BJ (cell line): ENCODE data around the gene LARP4B. TPM values are rescaled to one million over a fixed set of nuclear protein-coding genes. Genes with fewer than 3 reads are reported as not detected.

Experiments
- CTCF ChIA-PET: fragments of 350-600 bp; formaldehyde crosslinking; extraction: SDS; loops from one replicate; lab custom pipeline; 2021; ENCODE audit warnings: antibody characterized with exemption, inconsistent platforms; lab: Yijun Ruan, JAX
- POLR2A ChIA-PET: fragments of 300-600 bp; sonication (Branson Sonifier 250); formaldehyde crosslinking; extraction: SDS; loops from one replicate; lab custom pipeline; 2021; ENCODE audit warnings: antibody characterized with exemption; lab: Charles Lee
- DNase-seq: peaks from one replicate; pipeline ENCODE4 v3.0.0-alpha.2; 2011; ENCODE audit warnings: low read depth
- H3K27me3 ChIP-seq: 2 replicates; pipeline ENCODE4 v1.6.0; 2011; ENCODE audit warnings: low read length; ENCODE audit not compliant: control insufficient read depth, insufficient read depth
- H3K36me3 ChIP-seq: 2 replicates; pipeline ENCODE4 v1.5.1; 2011; ENCODE audit warnings: low read length; ENCODE audit not compliant: control insufficient read depth, insufficient read depth
- H3K4me3 ChIP-seq: 2 replicates; pipeline ENCODE4 v1.5.1; 2011; ENCODE audit warnings: low read depth, mild to moderate bottlenecking, control low read depth, low read length
- CTCF ChIP-seq: IDR thresholded peaks from 2 replicates; pipeline ENCODE4 v1.5.1; 2011; ENCODE audit warnings: low read depth, mild to moderate bottlenecking, control low read depth, inconsistent platforms, low read length, moderate library complexity; ENCODE audit not compliant: insufficient read depth
- polyA plus RNA-seq: library from polyadenylated mRNA; depleted of rRNA; stranded (reverse); fragments of >200 nt; gene quantifications from 2 replicates; pipeline ENCODE4 v1.2.3, GENCODE V29; 2011

The LARP4B gene
- polyA plus RNA-seq, 1 experiment, result 38.4 TPM

GRCh38 chr10:867807-868206 lies 63.7 kb downstream of the LARP4B start:
- no peak for DNase-seq
- H3K4me3 ChIP-seq, result no peak overlapping the region
- POLR2A ChIA-PET, result no interaction called here
- no peaks in the 10 kb centered on the region for H3K27me3 ChIP-seq
- CTCF ChIA-PET, result interaction anchor here (0.6 kb wide), 1 partner anchor 87 kb away, joined by 3 read pairs; no protein-coding TSS in a partner anchor
- no peak for TF ChIP-seq CTCF
- H3K36me3 ChIP-seq, result peaks cover 16% of the 10 kb centered on the region

GRCh38 chr10:866577-866941 lies 64.9 kb downstream of the LARP4B start:
- no peak for TF ChIP-seq CTCF
- Histone ChIP-seq H3K36me3 (peaks cover 17% of the 10 kb centered on the region), H3K27me3 (no peaks in the 10 kb centered on the region), H3K4me3 (no peak overlapping the region)
- no peak for DNase-seq
- POLR2A ChIA-PET, result no interaction called here
- CTCF ChIA-PET, result interaction anchor here (1.5 kb wide), 1 partner anchor 23 kb away, joined by 4 read pairs; no protein-coding TSS in a partner anchor

GRCh38 chr10:865924-866576 lies 65.5 kb downstream of the LARP4B start:
- Histone ChIP-seq H3K27me3 (no peaks in the 10 kb centered on the region), H3K36me3 (peaks cover 14% of the 10 kb centered on the region), H3K4me3 (no peak overlapping the region)
- POLR2A ChIA-PET, result no interaction called here
- DNase-seq, result no peak
- TF ChIP-seq CTCF, result no peak
- CTCF ChIA-PET, result interaction anchor here (1.5 kb wide), 1 partner anchor 23 kb away, joined by 4 read pairs; no protein-coding TSS in a partner anchor

GRCh38 chr10:865257-865656 lies 66.2 kb downstream of the LARP4B start:
- ChIA-PET CTCF (interaction anchor here (0.9 to 1.5 kb wide), 2 partner anchors 9 to 22 kb away, joined by 3 to 4 read pairs; no protein-coding TSS in a partner anchor), POLR2A (no interaction called here)
- H3K27me3 ChIP-seq, result no peaks in the 10 kb centered on the region
- H3K36me3 ChIP-seq, result peaks cover 14% of the 10 kb centered on the region
- TF ChIP-seq CTCF, result no peak
- H3K4me3 ChIP-seq, result no peak overlapping the region
- DNase-seq, result no peak

- no peak for DNase-seq
- no peaks in the 10 kb centered on the region for H3K27me3 ChIP-seq
- CTCF ChIA-PET, result no interaction called here
- POLR2A ChIA-PET, result no interaction called here
- TF ChIP-seq CTCF, result no peak
- peaks cover 12% of the 10 kb centered on the region for H3K36me3 ChIP-seq
- H3K4me3 ChIP-seq, result no peak overlapping the region
These were observed 71.0 kb downstream of the LARP4B start for GRCh38 chr10:860519-860918.
